GM12878 (cell line): ENCODE measurements around the gene PRKG1. TPM values are rescaled to one million over a fixed set of nuclear protein-coding genes. Genes with fewer than 3 reads are reported as not detected.

Source experiments
- ATAC-seq: fragments of 200-7000 bp; cut with Tn5 transposase; 3 replicates; pipeline ENCODE4 v1.9.1; 2020; ENCODE audit warnings: mild to moderate bottlenecking, moderate library complexity
- BruUV-seq: library from RNA; stranded (reverse); fragments of 400-500 nt; replicated peaks from 2 replicates; lab custom pipeline; 2021; lab: Mats Ljungman, UMichigan
- CTCF ChIA-PET: fragments of 300-600 bp; sonication (Branson Sonifier 250); formaldehyde crosslinking; extraction: SDS; loops from one replicate; lab custom pipeline; 2021; ENCODE audit warnings: inconsistent platforms; lab: Yijun Ruan, JAX
- POLR2A ChIA-PET: fragments of 350-600 bp; formaldehyde crosslinking; extraction: SDS; loops from one replicate; lab custom pipeline; 2021; ENCODE audit warnings: inconsistent platforms; lab: Charles Lee
- RAD21 ChIA-PET: fragments of 300-600 bp; sonication (Branson Sonifier 250); formaldehyde crosslinking; loops from one replicate; lab custom pipeline; 2023; ENCODE audit warnings: antibody characterized with exemption; ENCODE audit not compliant: unreplicated experiment; lab: Charles Lee
- SMC1A ChIA-PET: fragments of 300-600 bp; sonication (Branson Sonifier 250); formaldehyde crosslinking; loops from one replicate; lab custom pipeline; 2023; ENCODE audit not compliant: unreplicated experiment, uncharacterized antibody; lab: Charles Lee
- DNase-seq: peaks from one replicate; pipeline ENCODE4 v3.0.0-alpha.2; 2011; ENCODE audit warnings: low read depth, low spot score
- FAIRE-seq: peaks from 3 replicates; lab custom pipeline; 2011; peaks lifted over from hg19 to GRCh38; lab: Jason Lieb, UNC
- H2AFZ ChIP-seq: 2 replicates; pipeline ENCODE4 v1.6.0; 2011; ENCODE audit warnings: low read depth, low read length, control low read depth; ENCODE audit not compliant: control insufficient read depth
- H3K27ac ChIP-seq: 2 replicates; pipeline ENCODE4 v1.5.1; 2011; ENCODE audit warnings: control low read depth; ENCODE audit not compliant: control insufficient read depth, insufficient read depth
- H3K27me3 ChIP-seq, 2 experiments: replicated peaks in 1 of 2; 2 replicates each; pipeline versions ENCODE4 v1.6.0 to v1.6.1; 2011; ENCODE audit warnings: low read length in 1 of 2; ENCODE audit not compliant: control insufficient read depth in 2 of 2, insufficient read depth in 2 of 2
- H3K36me3 ChIP-seq, 2 experiments: 2 replicates each; pipeline ENCODE4 v1.5.1; 2011; ENCODE audit warnings: low read length in 1 of 2; ENCODE audit not compliant: control insufficient read depth in 2 of 2, insufficient read depth in 2 of 2
- H3K4me1 ChIP-seq: 2 replicates; pipeline ENCODE4 v1.6.1; 2011; ENCODE audit warnings: mild to moderate bottlenecking, low read length, moderate library complexity, mixed read lengths; ENCODE audit not compliant: control insufficient read depth, insufficient read depth
- H3K4me2 ChIP-seq: 2 replicates; pipeline ENCODE4 v1.6.0; 2011; ENCODE audit warnings: control low read depth; ENCODE audit not compliant: control insufficient read depth, insufficient read depth
- H3K4me3 ChIP-seq: fragments of 200-600 bp; sonication (generic); 2 replicates; pipeline ENCODE4 v1.5.1; 2016
- H3K79me2 ChIP-seq: 2 replicates; pipeline ENCODE4 v1.6.0; 2011; ENCODE audit warnings: low read length; ENCODE audit not compliant: control insufficient read depth, insufficient read depth
- H3K9ac ChIP-seq: 2 replicates; pipeline ENCODE4 v1.8.0; 2011; ENCODE audit warnings: low read length, control low read depth, mixed read lengths; ENCODE audit not compliant: control insufficient read depth, insufficient read depth
- H3K9me3 ChIP-seq: replicated peaks from 3 replicates; pipeline ENCODE4 v1.5.1; 2011; ENCODE audit warnings: mild to moderate bottlenecking, low read length; ENCODE audit not compliant: control insufficient read depth, insufficient read depth
- H4K20me1 ChIP-seq: 2 replicates; pipeline ENCODE4 v1.6.0; 2011; ENCODE audit not compliant: control insufficient read depth, insufficient read depth
- BACH1 ChIP-seq: fragments of 450-650 bp; IDR thresholded peaks from 2 replicates; pipeline ENCODE4 v1.6.1; 2017; ENCODE audit warnings: mild to moderate bottlenecking, borderline replicate concordance
- BCLAF1 ChIP-seq: fragments of 450-650 bp; IDR thresholded peaks from 2 replicates; pipeline ENCODE4 v1.6.1; 2017; ENCODE audit warnings: antibody characterized with exemption, mild to moderate bottlenecking, moderate library complexity
- BHLHE40 ChIP-seq, 2 experiments: fragments of 450-650 bp in 1 of 2; IDR thresholded peaks; 2 replicates each; pipeline ENCODE4 v1.6.1; 2011 to 2017; ENCODE audit warnings: low read depth in 2 of 2, borderline replicate concordance in 1 of 2, improper control_type of control experiment in 1 of 2, low read length in 1 of 2, mild to moderate bottlenecking in 1 of 2
- FOS ChIP-seq: IDR thresholded peaks from 3 replicates; pipeline ENCODE4 v1.6.1; 2011; ENCODE audit warnings: borderline replicate concordance; ENCODE audit not compliant: insufficient read length; ENCODE audit errors: extremely low read depth
- FOXM1 ChIP-seq: IDR thresholded peaks from 2 replicates; pipeline ENCODE4 v1.6.1; 2012; ENCODE audit warnings: low read depth, mild to moderate bottlenecking, inconsistent platforms, low read length, moderate library complexity
- MTA3 ChIP-seq: IDR thresholded peaks from 2 replicates; pipeline ENCODE4 v1.6.1; 2012; ENCODE audit warnings: low read length, inconsistent platforms, borderline replicate concordance
- POLR2AphosphoS2 ChIP-seq: IDR thresholded peaks from 2 replicates; pipeline ENCODE4 v1.6.1; 2011; ENCODE audit warnings: low read depth, mild to moderate bottlenecking, low read length, improper control_type of control experiment, moderate library complexity
- RAD21 ChIP-seq: IDR thresholded peaks from 2 replicates; pipeline ENCODE4 v1.6.1; 2011; ENCODE audit warnings: mild to moderate bottlenecking, low read depth, low read length, moderate library complexity; ENCODE audit not compliant: insufficient read depth
- SMAD1 ChIP-seq: fragments of 450-650 bp; IDR thresholded peaks from 2 replicates; pipeline ENCODE4 v1.6.1; 2018; ENCODE audit warnings: mild to moderate bottlenecking, low read depth; ENCODE audit not compliant: partially characterized antibody
- STAT3 ChIP-seq: IDR thresholded peaks from 2 replicates; pipeline ENCODE4 v1.6.1; 2011; ENCODE audit warnings: low read depth, low read length, improper control_type of control experiment
- TARDBP ChIP-seq: IDR thresholded peaks from 2 replicates; pipeline ENCODE4 v1.6.1; 2016; ENCODE audit warnings: borderline replicate concordance
- ZNF622 ChIP-seq: fragments of 450-650 bp; IDR thresholded peaks from 2 replicates; pipeline ENCODE4 v1.6.1; 2017; ENCODE audit warnings: mild to moderate bottlenecking, inconsistent platforms
- ZSCAN29 ChIP-seq: fragments of 450-650 bp; IDR thresholded peaks from 2 replicates; pipeline ENCODE4 v1.6.1; 2017; ENCODE audit warnings: mild to moderate bottlenecking, moderate library complexity
- WGBS: methylation state at CpG from one replicate; pipeline ENCODE4 v1.1.6; 2016; ENCODE audit warnings: low lambda C conversion rate; ENCODE audit not compliant: insufficient replicate concordance, insufficient coverage; ENCODE audit errors: missing lambda C conversion rate; 5-methylcytosine and 5-hydroxymethylcytosine counted together
- in situ Hi-C: fragments of 300-500 bp; cut with MboI; formaldehyde crosslinking; loops from 9 replicates; pipeline ENCODE4 v1.14.3; 2018; ENCODE audit warnings: mixed read lengths
- intact Hi-C: fragments of 100-400 bp; cut with micrococcal nuclease; formaldehyde crosslinking; loops from one replicate; pipeline ENCODE4 v1.14.2; 2022; ENCODE audit not compliant: unreplicated experiment
- polyA plus RNA-seq, 11 experiments: library from polyadenylated mRNA; depleted of rRNA in 4 of 11; unstranded in 6 of 11; stranded (reverse) in 5 of 11; fragments of >200 nt; fragmentation: Nextera tagmentation in 4 of 11; fragmentation: Illumina TruSeq in 1 of 11; extraction: Ambion mirVana in 4 of 11; extraction: Trizol in 1 of 11; gene quantifications; 1 replicate in 1 of 11; 2 replicates in 10 of 11; pipeline versions ENCODE4 v1.2.1 to v1.2.3, GENCODE V29; 2011 to 2016; ENCODE audit warnings: inconsistent platforms in 2 of 11, missing spikeins in 2 of 11, low read depth in 1 of 11
- total RNA-seq, 4 experiments: library from RNA; depleted of rRNA in 3 of 4; stranded (reverse); fragments of >200 nt in 3 of 4; fragmentation: Illumina TruSeq in 1 of 4; extraction: Trizol in 1 of 4; gene quantifications; 2 replicates each; pipeline versions ENCODE4 v1.2.1 to v1.2.3, GENCODE V29; 2013 to 2021
- TF ChIP-seq, protein P1 (sequence below): fragments of 450-650 bp; IDR thresholded peaks from 2 replicates; pipeline ENCODE4 v1.6.1; 2017; ENCODE audit warnings: borderline replicate concordance

The PRKG1 gene
- total and polyA plus RNA-seq, 10 of the 15 experiments (the other 5 are each of a cell fraction or from before 2014, with no cell fraction given): 0.04 to 0.05 TPM; not detected in 8

DNA sequence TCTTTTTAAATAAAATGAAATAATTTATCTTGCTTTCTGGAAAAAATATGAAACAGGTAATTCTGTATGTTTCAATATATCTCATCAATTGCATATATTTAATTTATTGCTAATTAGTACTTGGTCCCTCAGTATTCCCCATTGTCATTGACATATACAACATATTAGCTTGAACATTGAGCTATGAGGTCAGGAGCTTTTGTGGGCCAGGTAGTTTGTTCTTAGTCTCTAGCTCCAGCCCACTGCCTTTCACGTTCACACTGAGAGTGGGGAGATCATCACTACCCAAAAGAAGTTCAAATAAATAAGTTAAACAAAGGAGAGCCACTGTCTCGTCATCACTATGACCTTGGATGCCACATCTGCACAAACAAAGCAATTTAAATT lies 1185.1 kb downstream of the PRKG1 start:
- FAIRE-seq: no peak
- H3K9me3 ChIP-seq: no peaks in the 10 kb centered on the region
- H3K4me3 ChIP-seq: no peak overlapping the region
- WGBS: 0% methylated on average over 2 of the region's 2 CpGs
- BruUV-seq: no TSS peak
- no peak for TF ChIP-seq TARDBP
- no peak for TF ChIP-seq BHLHE40 (IDR thresholded peaks at IDR 0.05; ENCODE audit: borderline replicate concordance in 1 of 2, low read depth in 2 of 2, low read length in 1 of 2)
- TF ChIP-seq STAT3: no peak
- TF ChIP-seq FOS: no peak
- TF ChIP-seq BCLAF1: no peak
- TF ChIP-seq RAD21: no peak
- no peak for TF ChIP-seq SMAD1
- TF ChIP-seq ZSCAN29: no peak
- TF ChIP-seq POLR2AphosphoS2: no peak
- no peak for TF ChIP-seq BACH1
- TF ChIP-seq, protein P1, sequence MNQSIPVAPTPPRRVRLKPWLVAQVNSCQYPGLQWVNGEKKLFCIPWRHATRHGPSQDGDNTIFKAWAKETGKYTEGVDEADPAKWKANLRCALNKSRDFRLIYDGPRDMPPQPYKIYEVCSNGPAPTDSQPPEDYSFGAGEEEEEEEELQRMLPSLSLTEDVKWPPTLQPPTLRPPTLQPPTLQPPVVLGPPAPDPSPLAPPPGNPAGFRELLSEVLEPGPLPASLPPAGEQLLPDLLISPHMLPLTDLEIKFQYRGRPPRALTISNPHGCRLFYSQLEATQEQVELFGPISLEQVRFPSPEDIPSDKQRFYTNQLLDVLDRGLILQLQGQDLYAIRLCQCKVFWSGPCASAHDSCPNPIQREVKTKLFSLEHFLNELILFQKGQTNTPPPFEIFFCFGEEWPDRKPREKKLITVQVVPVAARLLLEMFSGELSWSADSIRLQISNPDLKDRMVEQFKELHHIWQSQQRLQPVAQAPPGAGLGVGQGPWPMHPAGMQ: no peak
- TF ChIP-seq FOXM1: no peak
- no peak for TF ChIP-seq MTA3
- no peak for TF ChIP-seq ZNF622
- intact Hi-C loops: no loop called here
- RAD21 ChIA-PET: no interaction called here
- in situ Hi-C loops: no loop called here
- CTCF ChIA-PET: interaction anchor here (0.6 kb wide), 1 partner anchor 882 kb away, joined by 3 read pairs; no protein-coding TSS in a partner anchor
- no peaks in the 10 kb centered on the region for H3K27me3 ChIP-seq
- DNase-seq: no peak
- ATAC-seq: no peak
- no peaks in the 10 kb centered on the region for H3K79me2 ChIP-seq
- no peak overlapping the region for H2AFZ ChIP-seq
- no peak overlapping the region for H3K27ac ChIP-seq
- H3K36me3 ChIP-seq: no peaks in the 10 kb centered on the region
- SMC1A ChIA-PET: no interaction called here
- H3K4me2 ChIP-seq: no peak overlapping the region
- peaks cover 15% of the 10 kb centered on the region for H3K4me1 ChIP-seq
- H4K20me1 ChIP-seq: no peaks in the 10 kb centered on the region
- no peak overlapping the region for H3K9ac ChIP-seq
- POLR2A ChIA-PET: no interaction called here
